Measurements from ENCODE around the gene WBP4.

DNA sequence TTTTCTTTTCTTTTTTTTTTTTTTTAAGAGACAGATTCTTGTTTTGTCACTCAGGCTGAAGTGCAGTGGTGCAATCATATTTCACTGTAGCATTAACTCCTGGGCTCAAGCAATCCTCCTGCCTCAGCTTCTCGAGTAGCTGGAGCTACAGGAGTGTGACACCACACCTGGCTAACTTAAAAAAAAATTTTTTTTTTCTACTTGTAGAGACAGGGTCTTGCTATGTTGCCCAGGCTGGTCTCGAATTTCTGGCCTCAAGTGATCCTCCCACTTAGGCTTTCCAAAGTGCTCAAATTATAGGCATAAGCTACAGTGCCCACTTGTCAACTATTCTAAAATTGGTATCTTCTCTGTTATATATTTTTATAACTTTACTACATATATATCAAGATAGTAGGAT is 48.8 kb upstream of the WBP4 start:
- TF ChIP-seq, protein P1, sequence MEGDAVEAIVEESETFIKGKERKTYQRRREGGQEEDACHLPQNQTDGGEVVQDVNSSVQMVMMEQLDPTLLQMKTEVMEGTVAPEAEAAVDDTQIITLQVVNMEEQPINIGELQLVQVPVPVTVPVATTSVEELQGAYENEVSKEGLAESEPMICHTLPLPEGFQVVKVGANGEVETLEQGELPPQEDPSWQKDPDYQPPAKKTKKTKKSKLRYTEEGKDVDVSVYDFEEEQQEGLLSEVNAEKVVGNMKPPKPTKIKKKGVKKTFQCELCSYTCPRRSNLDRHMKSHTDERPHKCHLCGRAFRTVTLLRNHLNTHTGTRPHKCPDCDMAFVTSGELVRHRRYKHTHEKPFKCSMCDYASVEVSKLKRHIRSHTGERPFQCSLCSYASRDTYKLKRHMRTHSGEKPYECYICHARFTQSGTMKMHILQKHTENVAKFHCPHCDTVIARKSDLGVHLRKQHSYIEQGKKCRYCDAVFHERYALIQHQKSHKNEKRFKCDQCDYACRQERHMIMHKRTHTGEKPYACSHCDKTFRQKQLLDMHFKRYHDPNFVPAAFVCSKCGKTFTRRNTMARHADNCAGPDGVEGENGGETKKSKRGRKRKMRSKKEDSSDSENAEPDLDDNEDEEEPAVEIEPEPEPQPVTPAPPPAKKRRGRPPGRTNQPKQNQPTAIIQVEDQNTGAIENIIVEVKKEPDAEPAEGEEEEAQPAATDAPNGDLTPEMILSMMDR (IDR thresholded peaks at IDR 0.05; ENCODE audit: low read depth, low read length), result no peak
- no peak for TF ChIP-seq EZH2phosphoT487 (IDR thresholded peaks at IDR 0.05; ENCODE audit: low read depth)
